ENCODE measurements around the gene GPRIN2.

GRCh38 chr10:46542567-46543465, 13.6 kb downstream of the GPRIN2 start:
- no peak for TF ChIP-seq CTCF (IDR thresholded peaks at IDR 0.05; ENCODE audit: insufficient read depth, low read length, poor library complexity, severe bottlenecking)
- TF ChIP-seq EZH2phosphoT487 (conservative IDR thresholded peaks at IDR 0.05; ENCODE audit: low read length) = no peak

Data from SU-DHL-6 (cell line).